ENCODE measurements around the gene MRPL23.

MRPL23 gene

GRCh38 chr11:1935156-1936071 is 11.7 kb upstream of the MRPL23 start:
- no peak for TF ChIP-seq CTCF (IDR thresholded peaks at IDR 0.05; ENCODE audit: low read depth, low read length, missing control alignments)
- no peak overlapping the region for H3K4me3 ChIP-seq (ENCODE audit: low read depth, low read length)
- DNase-seq (ENCODE audit: low read depth), result no peak

DNA sequence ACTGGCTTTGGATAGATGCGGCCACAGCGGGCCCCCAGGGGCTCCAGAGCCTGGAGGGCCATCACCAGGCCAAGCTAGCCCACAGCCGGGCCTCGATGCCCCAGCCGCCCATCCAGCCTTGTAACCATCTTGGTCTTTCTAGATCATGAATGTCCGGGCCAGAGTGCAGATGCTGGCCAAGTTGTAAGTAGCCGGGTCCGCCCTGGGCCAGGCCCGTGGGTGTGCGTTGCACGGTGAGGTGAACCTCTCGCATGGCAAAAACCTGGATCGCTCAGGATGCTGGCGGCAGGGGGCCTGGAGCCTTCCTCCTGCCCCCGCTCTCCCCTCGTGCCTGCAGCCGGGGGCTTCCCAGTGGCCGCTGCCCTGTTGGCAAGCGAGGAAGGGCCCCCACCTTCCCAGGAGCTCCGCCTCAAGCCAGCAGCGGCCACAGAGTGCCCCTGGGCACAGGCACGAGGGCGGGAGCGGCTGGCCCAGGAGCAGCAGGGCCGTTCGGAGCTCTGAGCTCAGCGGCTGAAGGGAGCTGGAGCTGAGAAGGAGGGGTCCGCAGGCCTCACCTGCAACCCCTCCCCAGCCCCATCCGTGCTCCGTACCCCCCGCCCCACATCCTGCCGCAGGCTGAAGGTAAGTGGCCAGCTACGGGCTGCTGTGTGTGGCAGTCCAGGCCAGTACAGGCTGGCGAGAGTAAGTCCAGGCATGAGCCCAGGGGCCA is 10.9 kb upstream of the MRPL23 start:
- no peak for TF ChIP-seq CTCF (IDR thresholded peaks at IDR 0.05; ENCODE audit: low read depth, low read length, missing control alignments)
- DNase-seq (ENCODE audit: low read depth), result no peak
- no peak overlapping the region for H3K4me3 ChIP-seq (ENCODE audit: low read depth, low read length)

DNA sequence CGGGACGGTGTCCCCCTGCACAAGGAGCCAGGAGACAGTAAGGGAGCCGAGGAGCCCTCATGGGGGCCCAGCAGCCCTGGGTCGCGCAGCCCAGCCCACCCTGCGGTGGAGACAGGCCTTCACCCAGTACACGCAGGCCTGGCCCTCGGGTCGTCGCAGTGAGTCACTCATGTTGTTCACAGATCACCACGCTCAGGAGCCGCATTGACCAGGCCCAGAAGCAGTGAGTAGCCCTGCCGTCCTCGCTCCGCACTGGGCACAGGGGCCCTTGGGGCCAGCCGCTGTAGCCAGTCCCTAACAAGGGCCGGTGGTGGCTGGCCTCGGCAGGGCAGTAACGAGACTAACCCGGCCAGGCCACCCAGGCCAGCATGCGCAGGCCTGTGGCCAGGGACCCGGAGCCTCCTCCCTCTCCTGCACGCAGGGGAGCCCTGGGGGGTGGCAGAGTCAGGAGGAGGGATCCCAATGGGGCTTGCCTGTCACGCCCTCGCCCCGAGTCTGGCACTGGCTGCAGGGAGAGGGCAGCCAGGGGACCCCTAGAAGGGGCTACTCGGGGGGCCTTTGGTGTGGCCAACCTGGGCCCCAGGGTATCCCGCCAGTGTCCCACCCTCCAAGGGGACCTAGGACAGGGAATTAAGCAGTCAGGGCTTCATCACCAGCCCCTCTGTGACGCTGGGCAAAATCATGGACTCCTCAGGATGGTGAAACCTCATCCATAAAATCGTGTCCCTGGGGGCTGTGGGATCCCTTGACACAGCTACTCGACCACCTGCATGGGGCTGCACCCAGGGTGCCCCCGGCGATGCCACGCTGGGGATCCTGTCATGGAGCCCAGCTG is 10.1 kb upstream of the MRPL23 start:
- DNase-seq (ENCODE audit: low read depth), result no peak
- no peak for TF ChIP-seq CTCF (IDR thresholded peaks at IDR 0.05; ENCODE audit: low read depth, low read length, missing control alignments)
- H3K4me3 ChIP-seq (ENCODE audit: low read depth, low read length), result no peak overlapping the region

- TF ChIP-seq CTCF (IDR thresholded peaks at IDR 0.05; ENCODE audit: low read depth, low read length, missing control alignments), result no peak
- H3K4me3 ChIP-seq (ENCODE audit: low read depth, low read length), result no peak overlapping the region
- DNase-seq (ENCODE audit: low read depth), result no peak
These were observed 9.4 kb upstream of the MRPL23 start for GRCh38 chr11:1937616-1938342.

- TF ChIP-seq CTCF (IDR thresholded peaks at IDR 0.05; ENCODE audit: low read depth, low read length, missing control alignments), result no peak
- DNase-seq (ENCODE audit: low read depth), result no peak
- no peak overlapping the region for H3K4me3 ChIP-seq (ENCODE audit: low read depth, low read length)
These were observed 8.7 kb upstream of the MRPL23 start for GRCh38 chr11:1938343-1939005.

Measured in GM12864 (cell line).